HG03442 (cell line): ENCODE measurements around the gene KERA.
"Not testable (repeated sequence)": the region's sequence is repeated elsewhere in the genome, so short reads cannot be mapped to it uniquely, and the experiment has no call there.

Experiments
- ATAC-seq: cut with Tn5 transposase; IDR thresholded peaks from one replicate; pipeline ENCODE4 v1.9.1; 2021; ENCODE audit warnings: mild to moderate bottlenecking, moderate library complexity; ENCODE audit not compliant: unreplicated experiment

KERA gene

GRCh38 chr12:91057368-91058165 lies at the start of gene KERA:
Gene KERA (minus strand): TSS chr12:91058024. CDS start chr12:91056281, 1,743 bp downstream.
- ATAC-seq = no peak

GRCh38 chr12:91106283-91106682 lies 48.5 kb upstream of the KERA start:
- no peak for ATAC-seq

GRCh38 chr12:91105807-91106206 lies 48.0 kb upstream of the KERA start:
- no peak for ATAC-seq

- peak; percentile 66 for ATAC-seq
Measured at GRCh38 chr12:91104812-91105466, 47.1 kb upstream of the KERA start.

- ATAC-seq = no peak
Measured at GRCh38 chr12:91103624-91104023, 45.8 kb upstream of the KERA start.

- ATAC-seq = no peak
Measured at GRCh38 chr12:91103101-91103500, 45.3 kb upstream of the KERA start.

GRCh38 chr12:91100906-91101305 lies 43.1 kb upstream of the KERA start:
- no peak for ATAC-seq

- ATAC-seq = no peak
Measured at GRCh38 chr12:91099836-91100235, 42.0 kb upstream of the KERA start.

- ATAC-seq = no peak
Measured at GRCh38 chr12:91099341-91099740, 41.5 kb upstream of the KERA start.

GRCh38 chr12:91098941-91099340 lies 41.1 kb upstream of the KERA start:
- ATAC-seq = no peak

GRCh38 chr12:91098461-91098860 lies 40.6 kb upstream of the KERA start:
- no peak for ATAC-seq

- ATAC-seq = no peak
Measured at GRCh38 chr12:91094957-91095356, 37.1 kb upstream of the KERA start.

- no peak for ATAC-seq
Measured at GRCh38 chr12:91094032-91094662, 36.3 kb upstream of the KERA start.

GRCh38 chr12:91093341-91093740 lies 35.5 kb upstream of the KERA start:
- ATAC-seq = no peak

GRCh38 chr12:91091916-91092715 lies 34.3 kb upstream of the KERA start:
- no peak for ATAC-seq

- not testable (repeated sequence) for ATAC-seq
Measured at GRCh38 chr12:91089953-91090352, 32.1 kb upstream of the KERA start.

- no peak for ATAC-seq
Measured at GRCh38 chr12:91080041-91080440, 22.2 kb upstream of the KERA start.

- ATAC-seq = no peak
Measured at GRCh38 chr12:91078501-91078900, 20.7 kb upstream of the KERA start.

- no peak for ATAC-seq
Measured at GRCh38 chr12:91077228-91077954, 19.6 kb upstream of the KERA start.

GRCh38 chr12:91074851-91075250 lies 17.0 kb upstream of the KERA start:
- ATAC-seq = no peak
